T-cell (primary cell): ENCODE results near the gene C5orf58. TPM values are rescaled to one million over a fixed set of nuclear protein-coding genes. Genes with fewer than 3 reads are reported as not detected.

ENCODE experiments used
- ATAC-seq, 4 experiments: fragments of 200-7000 bp in 3 of 4; fragments of 150-1000 bp in 1 of 4; cut with Tn5 transposase; replicated peaks in 1 of 4; 1 replicate in 3 of 4; 2 replicates in 1 of 4; pipeline ENCODE4 v1.10.0; 2021; ENCODE audit warnings: moderate library complexity in 3 of 4, mild to moderate bottlenecking in 2 of 4, moderate number of reproducible peaks in 1 of 4
- CTCF ChIA-PET, 2 donors: fragments of 300-600 bp; sonication (Branson Sonifier 250); formaldehyde crosslinking; loops; one replicate each; lab custom pipeline; 2022; ENCODE audit warnings: antibody characterized with exemption in 2 of 2; lab: Charles Lee
- POLR2A ChIA-PET, 2 donors: fragments of 300-600 bp; sonication (Branson Sonifier 250); formaldehyde crosslinking; loops; one replicate each; lab custom pipeline; 2022; ENCODE audit warnings: antibody characterized with exemption in 2 of 2; lab: Charles Lee
- DNase-seq, 35 experiments: peaks; one replicate each; pipeline versions ENCODE4 v3.0.0 to v3.0.0-alpha.2; 2013 to 2023
- H3K27ac ChIP-seq: one replicate; pipeline ENCODE4 v1.5.1; 2013; ENCODE audit warnings: low read length
- H3K27me3 ChIP-seq, 2 experiments: replicated peaks in 1 of 2; 1 replicate in 1 of 2; 2 replicates in 1 of 2; pipeline versions ENCODE4 v1.6.1 to v1.7.0; 2013; ENCODE audit warnings: low read length in 1 of 2, mixed read lengths in 1 of 2; ENCODE audit not compliant: control insufficient read depth in 2 of 2, insufficient read depth in 2 of 2; ENCODE audit errors: extremely low read depth in 1 of 2
- H3K36me3 ChIP-seq, 2 donors: 1 replicate in 1 of 2; 2 replicates in 1 of 2; pipeline versions ENCODE4 v1.6.1 to v1.7.0; 2013; ENCODE audit warnings: low read length in 1 of 2; ENCODE audit not compliant: control insufficient read depth in 2 of 2, insufficient read depth in 1 of 2; ENCODE audit errors: extremely low read depth in 1 of 2
- H3K4me1 ChIP-seq, 2 experiments: 1 replicate in 1 of 2; 2 replicates in 1 of 2; pipeline versions ENCODE4 v1.6.1 to v1.7.0; 2013; ENCODE audit warnings: low read length in 2 of 2, mixed read lengths in 1 of 2; ENCODE audit not compliant: insufficient read depth in 2 of 2, control insufficient read depth in 1 of 2; ENCODE audit errors: extremely low read depth in 1 of 2
- H3K4me3 ChIP-seq, 2 donors: 1 replicate in 1 of 2; 2 replicates in 1 of 2; pipeline versions ENCODE4 v1.5.1 to v1.7.0; 2013; ENCODE audit warnings: mild to moderate bottlenecking in 2 of 2, low read length in 1 of 2, moderate library complexity in 1 of 2; ENCODE audit not compliant: control insufficient read depth in 1 of 2; ENCODE audit errors: extremely low read depth in 1 of 2
- H3K9me3 ChIP-seq: 2 replicates; pipeline ENCODE4 v1.7.0; 2013
- H3K27ac Mint-ChIP-seq, 2 donors: one replicate each; pipeline ENCODE4 v1.8.0; 2020 to 2021; ENCODE audit warnings: mild to moderate bottlenecking in 2 of 2, mixed read lengths in 2 of 2
- H3K27me3 Mint-ChIP-seq, 2 donors: one replicate each; pipeline ENCODE4 v1.8.0; 2021 to 2022; ENCODE audit warnings: mixed read lengths in 2 of 2
- H3K36me3 Mint-ChIP-seq: one replicate; pipeline ENCODE4 v1.8.0; 2021; ENCODE audit warnings: mixed read lengths
- H3K4me1 Mint-ChIP-seq, 3 donors: one replicate each; pipeline ENCODE4 v1.8.0; 2020 to 2022; ENCODE audit warnings: mixed read lengths in 3 of 3, mild to moderate bottlenecking in 1 of 3
- H3K4me3 Mint-ChIP-seq, 3 donors: one replicate each; pipeline ENCODE4 v1.8.0; 2020 to 2022; ENCODE audit warnings: mild to moderate bottlenecking in 3 of 3, mixed read lengths in 3 of 3, moderate library complexity in 3 of 3
- H3K9me3 Mint-ChIP-seq, 3 donors: one replicate each; pipeline ENCODE4 v1.8.0; 2020 to 2022; ENCODE audit warnings: mixed read lengths in 3 of 3
- WGBS: methylation state at CpG from one replicate; pipeline ENCODE4 v1.1.5; 2013; ENCODE audit warnings: missing lambda C conversion rate; ENCODE audit not compliant: insufficient coverage; 5-methylcytosine and 5-hydroxymethylcytosine counted together
- total RNA-seq, 35 experiments: library from RNA in 6 of 35; stranded (reverse) in 6 of 35; fragments of 120-200 nt in 1 of 35; gene quantifications; one replicate each; pipeline versions ENCODE4 v1.2.1 to v1.2.4 and lab custom pipeline; 2013 to 2026

C5orf58 gene
- total RNA-seq, 5 donors from 2014 or later (not counting 1 experiment from before 2014, with no cell fraction given) = not detected

DNA sequence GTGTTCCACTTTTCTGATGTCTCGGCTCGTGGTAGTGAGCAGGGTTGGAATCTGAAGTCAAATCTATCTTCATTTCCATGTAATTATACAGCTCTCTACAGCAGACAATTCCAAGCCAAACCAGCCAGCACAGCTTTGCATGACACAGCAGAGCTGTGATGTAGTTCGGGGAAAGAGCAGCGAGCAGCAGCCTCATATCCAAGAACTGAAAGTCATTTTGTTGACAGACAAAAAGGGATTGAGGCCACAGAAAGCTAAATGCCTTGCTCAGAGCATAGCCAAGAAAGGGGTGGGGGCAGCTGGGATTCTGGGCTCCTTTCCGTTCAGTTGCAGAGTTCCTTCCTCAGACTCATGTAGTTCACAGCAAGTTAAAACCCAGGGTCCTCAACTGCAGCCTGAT lies 32.7 kb downstream of the C5orf58 start:
- Mint-ChIP-seq H3K27ac (peak overlapping the region; percentile 91 to 95), H3K4me3 (peak overlapping the region in 1 of 3 donors; percentile 31), H3K4me1 (peaks cover 93 to 97% (median 96%) of the 10 kb centered on the region in 3 donors), H3K9me3 (no peaks in the 10 kb centered on the region), H3K36me3 (peaks cover 81% of the 10 kb centered on the region), H3K27me3 (no peaks in the 10 kb centered on the region)
- peaks cover 8 to 96% of the 10 kb centered on the region in 2 donors for H3K36me3 ChIP-seq
- ATAC-seq = no peak
- no peak overlapping the region for H3K4me3 ChIP-seq
- H3K27ac ChIP-seq = peak overlapping the region; percentile 54
- peaks cover 85 to 86% of the 10 kb centered on the region in 2 experiments for H3K4me1 ChIP-seq
- POLR2A ChIA-PET = interaction anchor here in 1 of 2 donors (2.1 kb wide), 1 partner anchor 69 kb away, joined by 9 read pairs; no protein-coding TSS in a partner anchor
- CTCF ChIA-PET = interaction anchor here (1.0 to 5.2 kb wide), 11 partner anchors 9 to 73 kb away, joined by 3 to 60 read pairs (median 12); no protein-coding TSS in a partner anchor
- WGBS = 83% methylated on average over 1 of the region's 5 CpGs
- no peak for DNase-seq
- H3K27me3 ChIP-seq = no peaks in the 10 kb centered on the region
- H3K9me3 ChIP-seq = no peaks in the 10 kb centered on the region

DNA sequence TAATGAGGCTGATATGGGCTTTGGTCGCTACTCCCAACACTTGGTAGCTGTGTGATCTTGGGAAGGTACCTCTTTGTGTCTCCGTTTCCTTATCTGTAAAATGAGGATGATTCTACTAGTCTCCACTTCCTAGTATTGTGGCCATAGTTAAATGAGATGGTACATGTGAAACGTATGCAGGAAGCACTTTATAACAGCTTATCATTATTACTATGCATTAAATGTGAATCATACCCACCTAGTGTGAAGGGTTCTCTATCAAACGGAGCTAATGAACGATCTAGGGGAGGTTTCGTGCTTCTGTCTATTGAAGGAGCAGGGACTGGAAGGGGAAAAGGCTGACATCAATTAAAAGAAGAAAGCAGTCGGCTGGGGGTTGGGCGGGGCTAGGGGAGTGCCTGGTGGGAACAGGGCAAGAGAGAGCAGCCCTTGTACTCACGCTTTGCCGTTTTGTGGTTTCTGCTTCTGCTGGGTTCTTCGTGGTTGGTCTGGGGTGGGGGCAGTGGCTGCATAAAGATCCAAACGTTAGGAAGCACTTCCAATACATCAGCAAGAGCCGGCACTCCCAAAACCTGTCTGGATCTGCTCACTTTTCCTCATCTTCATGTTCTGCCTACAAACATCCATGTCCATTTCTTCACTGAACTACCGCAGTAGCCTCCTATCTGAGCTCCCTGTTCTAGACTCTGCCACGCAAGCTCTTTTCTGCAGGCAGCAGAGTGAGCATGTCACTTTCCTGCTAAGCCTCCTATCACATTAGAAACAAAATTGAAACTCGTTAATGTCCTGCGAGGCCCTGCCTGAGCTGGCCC lies 34.0 kb downstream of the C5orf58 start:
- peaks cover 73 to 85% of the 10 kb centered on the region in 2 experiments for H3K4me1 ChIP-seq
- H3K27ac ChIP-seq = peak overlapping the region; percentile 80
- WGBS = 15% methylated on average over 9 of the region's 17 CpGs
- H3K4me1 Mint-ChIP-seq = peaks cover 90 to 97% (median 96%) of the 10 kb centered on the region in 3 donors
- H3K27me3 Mint-ChIP-seq = no peaks in the 10 kb centered on the region
- H3K4me3 ChIP-seq = no peak overlapping the region
- ATAC-seq (peak; percentile 21 to 46 (median 32)), DNase-seq (peak in 26 of 35 experiments; percentile 22 to 69 (median 48))
- H3K36me3 ChIP-seq = peaks cover 8 to 96% of the 10 kb centered on the region in 2 donors
- peak overlapping the region; percentile 58 to 77 (median 62) for H3K4me3 Mint-ChIP-seq
- CTCF ChIA-PET = interaction anchor here (0.6 to 5.2 kb wide), 30 partner anchors 8 to 1886 kb away, joined by 3 to 60 read pairs (median 6); partner anchors contain the start of gene LCP2 (in 2 of the 2)
- peaks cover 81% of the 10 kb centered on the region for H3K36me3 Mint-ChIP-seq
- peak overlapping the region; percentile 91 to 95 for H3K27ac Mint-ChIP-seq
- H3K9me3 Mint-ChIP-seq = no peaks in the 10 kb centered on the region
- no peaks in the 10 kb centered on the region for H3K27me3 ChIP-seq
- POLR2A ChIA-PET = interaction anchor here in 1 of 2 donors (0.6 to 2.1 kb wide), 6 partner anchors 15 to 1919 kb away, joined by 3 to 9 read pairs (median 5); no protein-coding TSS in a partner anchor
- H3K9me3 ChIP-seq = no peaks in the 10 kb centered on the region

DNA sequence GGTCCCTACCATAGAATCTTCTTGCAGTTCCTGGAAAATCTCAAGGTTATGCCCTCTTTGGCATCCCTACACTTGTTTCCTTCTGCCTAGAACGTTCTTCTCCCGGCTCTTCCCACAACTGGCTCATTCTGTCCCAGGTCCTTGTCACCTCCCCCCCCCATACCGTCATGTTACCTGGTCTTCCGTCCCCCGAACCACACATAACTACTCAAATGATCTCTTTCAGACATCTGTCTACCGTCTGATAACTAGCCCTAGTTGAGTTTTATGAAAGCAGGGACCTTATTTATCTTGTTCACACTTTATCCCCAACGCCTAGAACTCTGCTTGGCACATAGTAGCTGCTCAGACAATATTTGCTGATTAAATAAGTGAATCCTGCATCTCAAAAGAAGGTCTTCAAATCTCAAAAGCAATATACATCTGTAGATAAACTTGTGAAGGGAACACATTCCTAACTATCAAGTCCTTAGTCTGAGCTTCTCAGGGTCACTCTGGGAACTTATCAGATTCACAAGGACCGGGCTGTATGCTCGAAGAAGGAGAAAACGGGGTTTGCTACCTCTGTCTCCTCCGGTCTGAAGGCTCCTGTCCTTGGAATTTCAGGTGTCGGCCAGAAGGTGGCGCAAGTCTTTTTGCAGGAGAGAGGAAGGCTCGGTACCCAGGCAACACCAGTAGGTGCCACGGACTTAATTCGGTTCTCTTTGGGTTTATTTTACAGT lies 34.8 kb downstream of the C5orf58 start:
- Mint-ChIP-seq H3K36me3 (peaks cover 78% of the 10 kb centered on the region), H3K4me3 (peak overlapping the region; percentile 58 to 77 (median 62)), H3K27me3 (no peaks in the 10 kb centered on the region), H3K4me1 (peaks cover 88 to 96% (median 95%) of the 10 kb centered on the region in 3 donors), H3K9me3 (no peaks in the 10 kb centered on the region), H3K27ac (peak overlapping the region; percentile 91 to 95)
- ATAC-seq (peak; percentile 59 to 76 (median 65)), DNase-seq (peak; percentile 52 to 93 (median 78))
- Histone ChIP-seq H3K27me3 (no peaks in the 10 kb centered on the region), H3K27ac (peak overlapping the region; percentile 80), H3K9me3 (no peaks in the 10 kb centered on the region), H3K4me1 (peaks cover 68 to 82% of the 10 kb centered on the region in 2 experiments), H3K4me3 (no peak overlapping the region), H3K36me3 (peaks cover 8 to 95% of the 10 kb centered on the region in 2 donors)
- 8% methylated on average over 7 of the region's 16 CpGs for WGBS
- POLR2A ChIA-PET = interaction anchor here in 1 of 2 donors (0.6 to 2.1 kb wide), 2 partner anchors 67 to 1919 kb away, joined by 5 to 9 read pairs; no protein-coding TSS in a partner anchor
- CTCF ChIA-PET = interaction anchor here (0.6 to 5.2 kb wide), 22 partner anchors 8 to 366 kb away, joined by 3 to 60 read pairs (median 7); partner anchors contain the start of gene LCP2 (in 2 of the 2)

DNA sequence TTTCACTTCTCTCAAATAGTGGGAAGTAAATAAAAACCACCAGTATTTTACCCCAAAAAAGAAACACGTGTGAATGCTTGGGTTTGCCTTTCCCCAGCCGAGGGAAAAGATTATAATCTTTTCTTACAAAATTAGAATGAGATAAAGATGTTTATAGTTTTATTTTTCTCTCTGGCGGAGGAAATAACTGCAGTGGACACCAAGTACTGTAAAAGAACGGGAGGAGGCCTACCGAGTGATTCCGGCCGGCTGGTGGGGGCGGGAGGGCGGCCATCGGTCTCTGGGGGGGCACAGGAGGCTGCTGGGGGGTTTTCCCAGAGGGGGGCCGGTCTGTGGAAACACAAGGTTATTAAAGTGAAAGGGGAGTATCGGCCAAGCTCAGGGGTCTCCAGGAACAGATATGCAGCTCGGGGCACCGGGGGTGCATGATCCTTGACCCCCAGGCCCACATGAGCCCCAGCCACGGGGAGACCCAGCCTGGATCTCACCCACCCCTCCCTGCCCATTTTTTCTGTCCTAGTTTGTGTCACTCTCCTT lies 35.4 kb downstream of the C5orf58 start:
- Histone ChIP-seq H3K27ac (peak overlapping the region; percentile 80), H3K36me3 (peaks cover 9 to 95% of the 10 kb centered on the region in 2 donors), H3K4me1 (peaks cover 65 to 85% of the 10 kb centered on the region in 2 experiments), H3K9me3 (no peaks in the 10 kb centered on the region), H3K4me3 (no peak overlapping the region), H3K27me3 (no peaks in the 10 kb centered on the region)
- DNase-seq (no peak), ATAC-seq (no peak)
- peaks cover 86 to 96% (median 94%) of the 10 kb centered on the region in 3 donors for H3K4me1 Mint-ChIP-seq
- peak overlapping the region; percentile 62 to 77 (median 62) for H3K4me3 Mint-ChIP-seq
- no peaks in the 10 kb centered on the region for H3K27me3 Mint-ChIP-seq
- H3K9me3 Mint-ChIP-seq = no peaks in the 10 kb centered on the region
- ChIA-PET POLR2A (interaction anchor here in 1 of 2 donors (0.6 to 1.0 kb wide), 2 partner anchors 22 to 1799 kb away, joined by 3 to 7 read pairs; no protein-coding TSS in a partner anchor), CTCF (interaction anchor here (0.6 to 5.2 kb wide), 15 partner anchors 8 to 365 kb away, joined by 3 to 60 read pairs (median 6); partner anchors contain the start of gene LCP2 (in 1 of the 2))
- WGBS = no CpG with 5 or more reads among the region's 15 CpGs
- peaks cover 75% of the 10 kb centered on the region for H3K36me3 Mint-ChIP-seq
- H3K27ac Mint-ChIP-seq = peak overlapping the region; percentile 91 to 95

DNA sequence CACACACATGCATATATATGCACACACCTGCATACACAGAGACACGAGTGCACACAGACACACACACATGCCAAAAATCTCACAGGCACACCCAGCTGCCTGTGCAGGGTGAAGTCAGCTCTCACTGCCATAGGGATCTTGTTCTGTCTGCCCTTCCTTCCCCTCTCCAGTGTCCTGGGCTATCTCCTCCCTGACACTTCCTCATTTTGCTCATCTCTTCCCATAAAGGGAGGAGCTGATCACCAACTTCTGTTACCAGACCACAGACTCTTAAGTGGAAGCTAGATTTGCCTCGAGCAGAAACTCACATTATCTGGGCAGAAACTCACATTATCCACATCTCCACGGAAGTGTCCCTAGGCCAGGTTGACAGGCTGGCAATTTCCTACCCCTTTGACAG lies 36.1 kb downstream of the C5orf58 start:
- DNase-seq = no peak
- ChIA-PET CTCF (interaction anchor here (0.6 to 5.2 kb wide), 8 partner anchors 10 to 160 kb away, joined by 3 to 60 read pairs (median 4); no protein-coding TSS in a partner anchor), POLR2A (interaction anchor here in 1 of 2 donors (0.6 to 1.1 kb wide), 4 partner anchors 23 to 1798 kb away, joined by 3 to 7 read pairs (median 4); no protein-coding TSS in a partner anchor)
- H3K4me1 ChIP-seq = peaks cover 65 to 89% of the 10 kb centered on the region in 2 experiments
- ATAC-seq = no peak
- H3K4me3 Mint-ChIP-seq = peak overlapping the region; percentile 46 to 77 (median 62)
- H3K27me3 Mint-ChIP-seq = no peaks in the 10 kb centered on the region
- H3K36me3 Mint-ChIP-seq = peaks cover 73% of the 10 kb centered on the region
- no peaks in the 10 kb centered on the region for H3K9me3 ChIP-seq
- 0% methylated on average over 1 of the region's 3 CpGs for WGBS
- H3K9me3 Mint-ChIP-seq = no peaks in the 10 kb centered on the region
- peak overlapping the region; percentile 80 for H3K27ac ChIP-seq
- H3K36me3 ChIP-seq = peaks cover 10 to 95% of the 10 kb centered on the region in 2 donors
- no peak overlapping the region for H3K4me3 ChIP-seq
- H3K27ac Mint-ChIP-seq = peak overlapping the region; percentile 89 to 91
- H3K4me1 Mint-ChIP-seq = peaks cover 86 to 96% (median 93%) of the 10 kb centered on the region in 3 donors
- no peaks in the 10 kb centered on the region for H3K27me3 ChIP-seq
